Progenitor cell of endocrine pancreas (in vitro differentiated cells): ENCODE data around the gene COG1. TPM values are rescaled to one million over a fixed set of nuclear protein-coding genes. Genes with fewer than 3 reads are reported as not detected.
A peak's percentile ranks its signal among the peaks of the same experiment; 100 is the strongest.

ENCODE experiments used
- DNase-seq: peaks from one replicate; pipeline ENCODE4 v3.0.0; 2021; ENCODE audit warnings: low spot score; ENCODE audit not compliant: unreplicated experiment
- H3K27ac Mint-ChIP-seq: 2 replicates; pipeline ENCODE4 v1.8.0; 2021; ENCODE audit warnings: mild to moderate bottlenecking, moderate library complexity, mixed read lengths
- H3K27me3 Mint-ChIP-seq: 2 replicates; pipeline ENCODE4 v1.8.0; 2021; ENCODE audit warnings: mixed read lengths
- H3K36me3 Mint-ChIP-seq: 2 replicates; pipeline ENCODE4 v1.8.0; 2022; ENCODE audit warnings: mixed read lengths; ENCODE audit not compliant: insufficient read depth
- H3K4me1 Mint-ChIP-seq: 2 replicates; pipeline ENCODE4 v1.8.0; 2021; ENCODE audit warnings: low read depth, mixed read lengths
- H3K4me3 Mint-ChIP-seq: 2 replicates; pipeline ENCODE4 v1.8.0; 2021; ENCODE audit warnings: low read depth, mild to moderate bottlenecking, moderate library complexity, mixed read lengths
- H3K9me3 Mint-ChIP-seq: 2 replicates; pipeline ENCODE4 v1.8.0; 2021; ENCODE audit warnings: low read depth, mixed read lengths
- total RNA-seq: library from RNA; stranded (reverse); gene quantifications from 2 replicates; pipeline ENCODE4 v1.2.1, GENCODE V29; 2021
- TF ChIP-seq, protein P1 (sequence below): fragments of 200-600 bp; sonication (generic); IDR thresholded peaks from one replicate; pipeline ENCODE4 v1.5.0; 2021; ENCODE audit warnings: antibody characterized with exemption, mild to moderate bottlenecking; ENCODE audit not compliant: unreplicated experiment

COG1 gene
- total RNA-seq, 1 donor from 2014 or later, result 50.5 TPM

DNA sequence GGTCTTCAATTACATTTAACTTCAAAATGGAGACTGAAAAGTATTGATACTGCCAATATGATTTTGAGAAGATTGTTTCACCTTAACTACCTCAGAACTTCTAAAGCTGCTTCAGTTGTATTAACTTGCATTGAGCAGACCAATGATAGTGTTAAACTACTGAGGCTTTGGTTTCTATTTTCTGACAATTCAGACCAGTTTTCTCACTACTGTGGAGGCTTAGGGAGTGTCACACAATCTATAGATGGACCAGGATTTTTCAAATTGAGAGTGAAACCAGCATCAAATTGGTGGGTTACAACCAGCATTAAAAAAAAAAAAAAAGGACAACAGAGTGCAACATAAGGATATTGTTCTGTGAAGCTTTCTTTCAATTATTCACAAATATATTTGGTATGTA is 21.2 kb downstream of the COG1 start:
- no peaks in the 10 kb centered on the region for H3K9me3 Mint-ChIP-seq
- TF ChIP-seq, protein P1, sequence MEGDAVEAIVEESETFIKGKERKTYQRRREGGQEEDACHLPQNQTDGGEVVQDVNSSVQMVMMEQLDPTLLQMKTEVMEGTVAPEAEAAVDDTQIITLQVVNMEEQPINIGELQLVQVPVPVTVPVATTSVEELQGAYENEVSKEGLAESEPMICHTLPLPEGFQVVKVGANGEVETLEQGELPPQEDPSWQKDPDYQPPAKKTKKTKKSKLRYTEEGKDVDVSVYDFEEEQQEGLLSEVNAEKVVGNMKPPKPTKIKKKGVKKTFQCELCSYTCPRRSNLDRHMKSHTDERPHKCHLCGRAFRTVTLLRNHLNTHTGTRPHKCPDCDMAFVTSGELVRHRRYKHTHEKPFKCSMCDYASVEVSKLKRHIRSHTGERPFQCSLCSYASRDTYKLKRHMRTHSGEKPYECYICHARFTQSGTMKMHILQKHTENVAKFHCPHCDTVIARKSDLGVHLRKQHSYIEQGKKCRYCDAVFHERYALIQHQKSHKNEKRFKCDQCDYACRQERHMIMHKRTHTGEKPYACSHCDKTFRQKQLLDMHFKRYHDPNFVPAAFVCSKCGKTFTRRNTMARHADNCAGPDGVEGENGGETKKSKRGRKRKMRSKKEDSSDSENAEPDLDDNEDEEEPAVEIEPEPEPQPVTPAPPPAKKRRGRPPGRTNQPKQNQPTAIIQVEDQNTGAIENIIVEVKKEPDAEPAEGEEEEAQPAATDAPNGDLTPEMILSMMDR, result no peak
- no peak overlapping the region for H3K4me3 Mint-ChIP-seq
- no peak for DNase-seq
- no peaks in the 10 kb centered on the region for H3K27me3 Mint-ChIP-seq
- peaks cover 7% of the 10 kb centered on the region for H3K4me1 Mint-ChIP-seq
- H3K36me3 Mint-ChIP-seq, result peaks cover 12% of the 10 kb centered on the region
- H3K27ac Mint-ChIP-seq, result no peak overlapping the region

DNA sequence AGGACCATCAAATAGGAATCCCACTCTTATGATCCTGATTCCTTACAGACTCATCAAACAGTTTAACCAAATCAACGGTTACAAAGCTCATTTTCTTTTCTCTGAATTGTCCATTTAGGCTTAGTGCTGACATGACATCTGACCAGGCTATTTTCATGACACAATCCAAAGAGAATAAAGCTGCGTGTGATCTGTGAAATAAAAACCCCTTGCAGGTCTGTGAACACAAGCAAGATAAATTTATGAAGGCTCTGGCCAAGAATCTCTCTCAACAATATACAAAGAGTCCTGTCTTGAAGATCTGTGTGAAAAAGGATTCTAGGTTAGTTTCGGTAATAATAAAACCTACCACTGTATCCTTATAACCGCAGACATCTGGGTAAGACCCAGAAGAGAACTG is 22.0 kb downstream of the COG1 start:
- Mint-ChIP-seq H3K9me3 (no peaks in the 10 kb centered on the region), H3K4me1 (peaks cover 7% of the 10 kb centered on the region), H3K27me3 (no peaks in the 10 kb centered on the region), H3K4me3 (no peak overlapping the region), H3K36me3 (peaks cover 14% of the 10 kb centered on the region), H3K27ac (no peak overlapping the region)
- DNase-seq, result no peak
- TF ChIP-seq, protein P1, result no peak

GRCh38 chr17:73215447-73215846 is 22.6 kb downstream of the COG1 start:
- no peaks in the 10 kb centered on the region for H3K9me3 Mint-ChIP-seq
- H3K27ac Mint-ChIP-seq, result no peak overlapping the region
- peaks cover 14% of the 10 kb centered on the region for H3K36me3 Mint-ChIP-seq
- no peaks in the 10 kb centered on the region for H3K27me3 Mint-ChIP-seq
- TF ChIP-seq, protein P1, result peak; percentile 40
- no peak for DNase-seq
- no peak overlapping the region for H3K4me3 Mint-ChIP-seq
- peaks cover 7% of the 10 kb centered on the region for H3K4me1 Mint-ChIP-seq

DNA sequence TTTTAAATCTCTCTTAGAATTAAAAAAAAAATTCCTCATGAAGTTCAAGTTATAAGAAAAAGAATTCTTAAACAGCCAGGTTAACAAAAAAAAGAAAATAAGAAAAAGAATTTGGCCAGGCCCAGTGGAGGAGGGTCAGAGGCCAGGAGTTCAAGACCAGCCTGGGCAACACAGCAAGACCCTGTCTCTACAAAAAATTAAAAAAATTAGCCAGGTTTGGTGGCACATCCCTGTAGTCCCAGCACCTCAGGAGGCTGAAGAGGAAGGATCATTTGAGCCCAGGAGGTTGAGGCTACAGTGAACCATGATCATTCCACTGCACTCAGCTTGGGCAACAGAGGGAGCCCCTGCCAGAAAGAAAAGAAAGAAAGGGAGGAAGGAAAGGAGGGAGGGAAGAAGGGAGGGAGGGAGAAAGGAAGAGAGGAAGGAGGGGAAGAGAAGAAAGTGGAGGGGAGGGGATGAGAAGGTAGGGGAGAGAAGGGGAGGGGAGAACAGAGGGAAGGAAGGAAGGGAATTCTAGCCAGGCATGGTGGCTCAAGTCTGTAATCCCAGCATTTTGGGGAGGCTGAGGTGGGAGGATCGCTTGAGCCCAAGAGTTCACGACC is 30.9 kb downstream of the COG1 start:
- no peaks in the 10 kb centered on the region for H3K9me3 Mint-ChIP-seq
- H3K4me1 Mint-ChIP-seq, result peaks cover 5% of the 10 kb centered on the region
- DNase-seq, result no peak
- H3K36me3 Mint-ChIP-seq, result peaks cover 5% of the 10 kb centered on the region
- TF ChIP-seq, protein P1, result no peak
- no peak overlapping the region for H3K4me3 Mint-ChIP-seq
- H3K27ac Mint-ChIP-seq, result no peak overlapping the region
- H3K27me3 Mint-ChIP-seq, result no peaks in the 10 kb centered on the region

DNA sequence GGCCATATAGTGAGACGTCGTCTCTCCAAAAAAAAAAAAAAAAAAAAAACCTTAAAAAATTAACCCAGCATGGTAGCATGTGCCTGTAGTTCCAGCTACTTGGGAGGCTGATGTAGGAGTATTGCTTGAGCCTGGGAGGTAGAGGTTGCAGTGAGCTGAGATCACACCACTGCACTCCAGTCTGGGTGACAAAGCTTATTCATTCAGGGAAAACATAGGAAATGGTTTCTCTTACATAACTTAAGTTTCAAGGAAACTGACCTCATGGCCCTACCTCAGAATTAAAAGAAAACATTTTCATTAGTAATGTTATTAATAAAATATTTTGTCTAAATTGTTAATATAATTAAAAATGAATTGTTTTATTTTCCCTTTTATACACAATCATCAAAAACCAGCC is 31.4 kb downstream of the COG1 start:
- H3K9me3 Mint-ChIP-seq, result no peaks in the 10 kb centered on the region
- TF ChIP-seq, protein P1, result no peak
- no peak for DNase-seq

More for the DNA sequence above, 31.4 kb downstream of the COG1 start:
- no peak overlapping the region for H3K27ac Mint-ChIP-seq
- no peaks in the 10 kb centered on the region for H3K27me3 Mint-ChIP-seq
- H3K4me3 Mint-ChIP-seq, result no peak overlapping the region
- H3K36me3 Mint-ChIP-seq, result peaks cover 3% of the 10 kb centered on the region
- H3K4me1 Mint-ChIP-seq, result peaks cover 10% of the 10 kb centered on the region
